ENCODE measurements around the gene LIPT2.

The LIPT2 gene

DNA sequence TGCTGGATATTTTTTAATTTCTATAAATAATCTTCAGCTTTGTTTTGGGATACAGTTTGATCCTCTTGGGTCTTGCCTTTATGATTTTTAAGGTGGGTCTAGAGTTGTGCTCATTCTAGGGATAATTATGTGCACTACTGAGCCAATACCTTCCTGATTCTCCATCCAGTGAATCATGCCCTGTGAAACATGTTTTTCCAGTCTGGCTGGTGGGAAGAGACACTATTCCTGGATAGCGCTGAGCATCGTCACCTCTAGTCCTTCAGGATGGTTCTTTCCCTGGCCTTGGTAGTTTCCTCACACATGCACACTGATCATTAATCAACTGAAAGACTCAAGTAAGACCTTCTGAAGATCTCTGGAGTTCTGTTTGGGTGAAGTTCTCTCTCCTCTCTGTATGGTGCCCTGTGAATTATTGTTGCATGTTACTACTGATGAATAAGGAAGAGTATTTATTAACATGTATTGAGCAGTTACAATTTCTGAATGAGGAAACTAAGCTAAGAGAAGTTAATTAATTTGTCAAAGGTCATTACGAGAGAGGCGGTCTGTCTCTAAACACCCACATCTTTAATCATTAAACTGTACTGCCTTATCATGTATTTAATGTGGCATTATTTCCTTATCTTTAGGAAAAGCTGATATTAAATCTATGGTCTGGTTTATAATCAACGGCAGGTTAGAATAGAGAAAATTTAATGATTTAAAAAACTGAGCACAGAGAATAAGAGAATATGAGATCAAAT, 39.1 kb upstream of the LIPT2 start:
- H3K27ac ChIP-seq (ENCODE audit: extremely low read depth, low read depth, low read length): no peak overlapping the region
- no peaks in the 10 kb centered on the region for H3K36me3 ChIP-seq (ENCODE audit: control insufficient read depth in 2 of 2, insufficient read depth in 1 of 2, low read length in 2 of 2)
- TF ChIP-seq ZNF670 (tag by site-specific recombination; IDR thresholded peaks at IDR 0.05; ENCODE audit: low read depth) (no peak), ZSCAN30 (tag by site-specific recombination; IDR thresholded peaks at IDR 0.05) (no peak), ZNF311 (tag by site-specific recombination; IDR thresholded peaks at IDR 0.05; ENCODE audit: borderline replicate concordance) (no peak), ZNF2 (tag by site-specific recombination; IDR thresholded peaks at IDR 0.05) (no peak), ZNF677 (tag by site-specific recombination; IDR thresholded peaks at IDR 0.05) (no peak), ZNF629 (tag by site-specific recombination; IDR thresholded peaks at IDR 0.05) (no peak), ZNF184 (tag by site-specific recombination; IDR thresholded peaks at IDR 0.05) (no peak), GLI2 (tag by site-specific recombination; IDR thresholded peaks at IDR 0.05; ENCODE audit: borderline replicate concordance, low read depth) (no peak), ZFP3 (tag by site-specific recombination; IDR thresholded peaks at IDR 0.05; ENCODE audit: low read depth) (no peak), HOXC10 (CRISPR knock-in tag; IDR thresholded peaks at IDR 0.05) (no peak), ZNF560 (tag by site-specific recombination; IDR thresholded peaks at IDR 0.05; ENCODE audit: borderline replicate concordance) (no peak), ZNF624 (tag by site-specific recombination; IDR thresholded peaks at IDR 0.05) (no peak), ZNF423 (tag by site-specific recombination; IDR thresholded peaks at IDR 0.05) (no peak), ZNF776 (tag by site-specific recombination; IDR thresholded peaks at IDR 0.05; ENCODE audit: borderline replicate concordance) (no peak), ZNF174 (tag by site-specific recombination; IDR thresholded peaks at IDR 0.05) (no peak), ZNF555 (tag by site-specific recombination; conservative IDR thresholded peaks at IDR 0.05) (no peak)
- TF ChIP-seq, protein P1, sequence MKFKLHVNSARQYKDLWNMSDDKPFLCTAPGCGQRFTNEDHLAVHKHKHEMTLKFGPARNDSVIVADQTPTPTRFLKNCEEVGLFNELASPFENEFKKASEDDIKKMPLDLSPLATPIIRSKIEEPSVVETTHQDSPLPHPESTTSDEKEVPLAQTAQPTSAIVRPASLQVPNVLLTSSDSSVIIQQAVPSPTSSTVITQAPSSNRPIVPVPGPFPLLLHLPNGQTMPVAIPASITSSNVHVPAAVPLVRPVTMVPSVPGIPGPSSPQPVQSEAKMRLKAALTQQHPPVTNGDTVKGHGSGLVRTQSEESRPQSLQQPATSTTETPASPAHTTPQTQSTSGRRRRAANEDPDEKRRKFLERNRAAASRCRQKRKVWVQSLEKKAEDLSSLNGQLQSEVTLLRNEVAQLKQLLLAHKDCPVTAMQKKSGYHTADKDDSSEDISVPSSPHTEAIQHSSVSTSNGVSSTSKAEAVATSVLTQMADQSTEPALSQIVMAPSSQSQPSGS (tag by site-specific recombination; IDR thresholded peaks at IDR 0.05; ENCODE audit: low read depth): no peak
- TF ChIP-seq, protein P2, sequence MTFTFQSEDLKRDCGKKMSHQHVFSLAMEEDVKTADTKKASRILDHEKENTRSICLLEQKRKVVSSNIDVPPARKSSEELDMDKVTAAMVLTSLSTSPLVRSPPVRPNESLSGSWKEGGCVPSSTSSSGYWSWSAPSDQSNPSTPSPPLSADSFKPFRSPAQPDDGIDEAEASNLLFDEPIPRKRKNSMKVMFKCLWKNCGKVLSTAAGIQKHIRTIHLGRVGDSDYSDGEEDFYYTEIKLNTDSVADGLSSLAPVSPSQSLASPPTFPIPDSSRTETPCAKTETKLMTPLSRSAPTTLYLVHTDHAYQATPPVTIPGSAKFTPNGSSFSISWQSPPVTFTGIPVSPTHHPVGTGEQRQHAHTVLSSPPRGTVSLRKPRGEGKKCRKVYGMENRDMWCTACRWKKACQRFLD (tag by site-specific recombination; IDR thresholded peaks at IDR 0.05): no peak
- TF ChIP-seq, protein P3, sequence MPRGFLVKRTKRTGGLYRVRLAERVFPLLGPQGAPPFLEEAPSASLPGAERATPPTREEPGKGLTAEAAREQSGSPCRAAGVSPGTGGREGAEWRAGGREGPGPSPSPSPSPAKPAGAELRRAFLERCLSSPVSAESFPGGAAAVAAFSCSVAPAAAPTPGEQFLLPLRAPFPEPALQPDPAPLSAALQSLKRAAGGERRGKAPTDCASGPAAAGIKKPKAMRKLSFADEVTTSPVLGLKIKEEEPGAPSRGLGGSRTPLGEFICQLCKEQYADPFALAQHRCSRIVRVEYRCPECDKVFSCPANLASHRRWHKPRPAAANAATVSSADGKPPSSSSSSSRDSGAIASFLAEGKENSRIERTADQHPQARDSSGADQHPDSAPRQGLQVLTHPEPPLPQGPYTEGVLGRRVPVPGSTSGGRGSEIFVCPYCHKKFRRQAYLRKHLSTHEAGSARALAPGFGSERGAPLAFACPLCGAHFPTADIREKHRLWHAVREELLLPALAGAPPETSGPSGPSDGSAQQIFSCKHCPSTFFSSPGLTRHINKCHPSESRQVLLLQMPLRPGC (tag by site-specific recombination; IDR thresholded peaks at IDR 0.05): no peak
- TF ChIP-seq, protein P4, sequence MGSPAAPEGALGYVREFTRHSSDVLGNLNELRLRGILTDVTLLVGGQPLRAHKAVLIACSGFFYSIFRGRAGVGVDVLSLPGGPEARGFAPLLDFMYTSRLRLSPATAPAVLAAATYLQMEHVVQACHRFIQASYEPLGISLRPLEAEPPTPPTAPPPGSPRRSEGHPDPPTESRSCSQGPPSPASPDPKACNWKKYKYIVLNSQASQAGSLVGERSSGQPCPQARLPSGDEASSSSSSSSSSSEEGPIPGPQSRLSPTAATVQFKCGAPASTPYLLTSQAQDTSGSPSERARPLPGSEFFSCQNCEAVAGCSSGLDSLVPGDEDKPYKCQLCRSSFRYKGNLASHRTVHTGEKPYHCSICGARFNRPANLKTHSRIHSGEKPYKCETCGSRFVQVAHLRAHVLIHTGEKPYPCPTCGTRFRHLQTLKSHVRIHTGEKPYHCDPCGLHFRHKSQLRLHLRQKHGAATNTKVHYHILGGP (tag by site-specific recombination; IDR thresholded peaks at IDR 0.05): no peak
- H3K9me3 ChIP-seq (ENCODE audit: control insufficient read depth, insufficient read depth, low read depth, low read length): no peaks in the 10 kb centered on the region
- no peaks in the 10 kb centered on the region for H3K4me1 ChIP-seq (ENCODE audit: control insufficient read depth, insufficient read depth, low read length)
- ChIA-PET CTCF (interaction anchor here (0.6 to 1.1 kb wide), 3 partner anchors 32 to 79 kb away, joined by 3 to 4 read pairs (median 3); partner anchors contain the start of gene LIPT2), POLR2A (no interaction called here)
- H3K4me3 ChIP-seq (ENCODE audit: low read depth, low read length): no peak overlapping the region

All from HEK293 (cell line).